Epithelial cell of prostate (primary cell): ENCODE measurements around the gene GET4.
"Not testable (repeated sequence)": the region's sequence is repeated elsewhere in the genome, so short reads cannot be mapped to it uniquely, and the experiment has no call there.

Experiments used
- DNase-seq: peaks from one replicate; pipeline ENCODE4 v3.0.0-alpha.2; 2011; ENCODE audit warnings: low read depth, low spot score
- H3K27ac ChIP-seq: fragments of 450-650 bp; 2 replicates; pipeline ENCODE4 v1.5.1; 2017; ENCODE audit warnings: mild to moderate bottlenecking

The GET4 gene

DNA sequence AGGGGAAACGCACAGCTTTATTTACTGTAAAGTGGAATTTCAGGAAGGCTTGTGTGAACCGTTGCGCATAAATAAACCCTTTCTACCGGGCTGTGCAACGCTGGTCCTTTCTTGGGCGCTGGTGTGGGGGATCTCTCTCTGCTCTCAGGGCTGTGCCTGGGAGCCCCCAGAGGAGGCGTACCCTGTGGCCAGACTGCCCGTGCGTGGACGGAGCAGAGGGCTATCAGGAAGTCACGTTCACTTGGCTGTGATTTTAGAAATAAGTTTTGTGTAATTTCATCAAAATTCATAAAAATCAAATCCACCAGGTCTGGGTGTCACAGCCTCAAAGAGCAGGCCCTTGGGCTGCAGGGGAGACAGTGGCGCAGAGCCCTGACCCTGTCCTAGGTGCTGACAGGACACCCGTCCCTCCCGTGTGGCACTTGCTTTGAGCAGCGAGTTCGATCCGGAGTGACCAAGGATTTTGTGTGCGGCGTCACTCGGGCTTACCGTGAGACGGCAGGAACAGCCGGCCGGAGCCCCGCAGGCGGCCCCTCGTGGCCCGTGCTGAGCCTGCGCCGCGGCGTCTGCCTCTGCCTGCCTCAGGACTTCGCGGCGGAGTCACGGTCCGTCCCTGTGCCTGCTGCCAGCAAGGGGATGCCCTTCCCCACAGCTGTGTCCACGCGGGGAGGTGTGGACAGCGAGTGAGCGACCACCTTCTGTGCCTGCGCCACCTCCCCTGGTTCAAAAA, 20.2 kb downstream of the GET4 start:
- H3K27ac ChIP-seq, result no peak overlapping the region
- no peak for DNase-seq

- no peak overlapping the region for H3K27ac ChIP-seq
- no peak for DNase-seq
These were observed 20.7 kb downstream of the GET4 start for GRCh38 chr7:897086-897485.

DNA sequence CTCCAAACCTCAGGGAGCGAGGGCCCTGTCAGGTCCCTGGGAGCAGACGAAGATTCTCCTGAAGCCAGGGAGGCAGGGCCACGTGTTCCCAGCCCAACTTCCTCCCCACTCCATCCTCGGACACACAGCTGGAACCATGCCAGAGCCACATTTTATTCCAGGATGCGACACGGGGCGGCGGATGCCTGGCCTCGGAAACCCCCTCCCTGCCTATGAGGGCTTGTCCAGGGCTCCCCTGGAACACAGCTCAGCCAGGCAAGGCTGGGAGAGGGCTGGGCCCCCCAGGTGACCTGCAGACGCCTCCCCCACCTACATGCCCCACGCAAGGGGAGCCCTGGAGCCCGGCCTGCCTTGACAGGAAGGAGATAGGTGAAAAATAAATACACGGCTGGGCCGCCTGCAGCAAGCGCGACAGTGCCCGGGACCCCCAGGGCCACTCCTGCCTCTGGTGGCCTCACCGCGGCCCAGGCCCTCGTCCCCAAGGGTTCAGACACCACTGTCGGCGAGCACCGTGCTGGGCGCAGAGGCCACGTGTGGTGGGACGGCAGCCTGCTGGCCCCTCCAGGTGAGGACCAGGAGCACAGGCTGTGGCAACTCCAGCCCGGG, 21.5 kb downstream of the GET4 start:
- no peak for DNase-seq
- H3K27ac ChIP-seq, result no peak overlapping the region

- H3K27ac ChIP-seq, result no peak overlapping the region
- no peak for DNase-seq
These were observed 22.1 kb downstream of the GET4 start for GRCh38 chr7:898460-898854.

GRCh38 chr7:898855-899681, 22.7 kb downstream of the GET4 start:
- H3K27ac ChIP-seq, result no peak overlapping the region
- DNase-seq, result no peak

DNA sequence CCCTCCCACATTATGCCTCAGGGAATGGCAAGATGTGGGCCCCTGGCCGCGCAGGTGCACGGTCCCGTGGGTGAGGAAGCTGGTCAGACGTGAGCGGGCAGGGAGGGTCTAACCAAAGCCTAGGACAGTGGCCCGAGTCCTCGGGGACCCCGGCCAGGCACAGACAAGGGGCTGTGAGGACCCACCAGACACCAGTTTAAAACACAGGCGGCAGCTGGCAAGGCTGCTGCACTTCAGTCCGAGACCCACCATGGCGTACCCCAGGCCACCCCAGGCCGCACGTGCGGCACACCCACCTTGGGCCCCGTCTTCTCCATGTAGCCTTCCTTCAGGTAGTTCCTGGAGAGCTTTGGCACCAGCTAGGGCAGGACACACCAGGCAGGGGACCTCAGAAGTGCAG, 23.5 kb downstream of the GET4 start:
- no peak for DNase-seq
- H3K27ac ChIP-seq, result no peak overlapping the region

GRCh38 chr7:900331-901040, 24.1 kb downstream of the GET4 start:
- no peak for DNase-seq
- H3K27ac ChIP-seq, result no peak overlapping the region

GRCh38 chr7:901041-901387, 24.7 kb downstream of the GET4 start:
- no peak overlapping the region for H3K27ac ChIP-seq
- no peak for DNase-seq

GRCh38 chr7:901388-902154, 25.2 kb downstream of the GET4 start:
- no peak for DNase-seq
- no peak overlapping the region for H3K27ac ChIP-seq

DNA sequence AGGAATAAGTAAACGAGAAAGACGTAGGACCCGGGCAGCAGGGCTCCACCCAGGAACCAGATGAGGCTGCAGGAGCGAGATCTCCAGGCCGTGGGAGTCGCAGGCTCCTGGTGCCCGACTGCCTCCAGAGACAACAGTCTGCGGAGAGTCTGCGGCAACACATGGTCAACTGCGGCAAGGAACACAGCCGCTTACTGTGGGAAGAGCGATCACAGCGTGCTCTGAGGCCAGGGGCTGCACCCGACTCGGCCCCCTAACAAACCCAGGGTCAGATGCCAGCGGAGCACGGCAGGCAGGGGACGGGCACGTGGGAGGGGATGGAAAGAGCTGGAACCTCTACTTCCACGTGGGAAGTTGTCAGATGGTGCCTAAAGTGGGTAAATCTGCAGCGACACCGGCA, 26.6 kb downstream of the GET4 start:
- DNase-seq, result no peak

GRCh38 chr7:903921-904755, 27.8 kb downstream of the GET4 start:
- no peak overlapping the region for H3K27ac ChIP-seq
- DNase-seq, result no peak

More for the DNA sequence above, 26.6 kb downstream of the GET4 start:
- no peak overlapping the region for H3K27ac ChIP-seq

DNA sequence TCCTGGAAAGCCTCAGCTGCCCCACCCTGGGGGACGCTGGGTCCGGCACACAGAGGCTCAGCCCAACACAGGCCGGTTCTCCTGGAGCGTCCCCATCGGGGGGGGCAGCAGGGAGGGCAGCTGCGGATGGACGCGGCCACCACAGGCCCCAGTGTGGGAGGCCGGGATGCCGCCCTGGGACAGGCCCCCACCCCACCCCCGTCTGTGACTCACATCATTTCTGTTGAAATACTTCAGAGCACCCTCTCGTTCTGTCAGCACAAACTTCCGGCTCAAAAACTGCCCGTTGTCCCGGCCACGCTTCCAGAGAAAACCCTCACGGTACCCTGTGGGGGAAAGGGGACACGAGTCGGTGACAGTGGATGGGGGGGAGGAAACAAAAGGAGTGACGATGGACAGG, 28.5 kb downstream of the GET4 start:
- no peak for DNase-seq
- no peak overlapping the region for H3K27ac ChIP-seq

DNA sequence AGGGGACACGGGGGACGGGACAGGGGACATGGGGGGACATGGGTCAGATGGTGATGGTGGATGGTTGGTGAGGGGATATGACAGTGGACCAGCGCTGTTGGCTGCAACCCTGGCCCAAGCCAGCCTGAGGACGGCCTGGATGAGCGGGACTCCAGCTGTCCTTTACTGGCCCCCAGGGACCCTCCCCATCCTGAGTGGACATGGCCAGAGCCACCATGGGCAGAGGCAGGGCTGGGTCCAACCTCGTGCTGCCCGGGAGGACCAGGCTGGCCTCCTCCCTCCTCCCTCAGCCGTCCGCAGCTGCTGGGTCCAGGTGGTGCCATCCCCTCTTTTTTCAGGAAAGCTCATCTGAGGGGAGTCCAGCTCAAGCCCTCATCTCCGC, 30.4 kb downstream of the GET4 start:
- DNase-seq, result no peak
- no peak overlapping the region for H3K27ac ChIP-seq

DNA sequence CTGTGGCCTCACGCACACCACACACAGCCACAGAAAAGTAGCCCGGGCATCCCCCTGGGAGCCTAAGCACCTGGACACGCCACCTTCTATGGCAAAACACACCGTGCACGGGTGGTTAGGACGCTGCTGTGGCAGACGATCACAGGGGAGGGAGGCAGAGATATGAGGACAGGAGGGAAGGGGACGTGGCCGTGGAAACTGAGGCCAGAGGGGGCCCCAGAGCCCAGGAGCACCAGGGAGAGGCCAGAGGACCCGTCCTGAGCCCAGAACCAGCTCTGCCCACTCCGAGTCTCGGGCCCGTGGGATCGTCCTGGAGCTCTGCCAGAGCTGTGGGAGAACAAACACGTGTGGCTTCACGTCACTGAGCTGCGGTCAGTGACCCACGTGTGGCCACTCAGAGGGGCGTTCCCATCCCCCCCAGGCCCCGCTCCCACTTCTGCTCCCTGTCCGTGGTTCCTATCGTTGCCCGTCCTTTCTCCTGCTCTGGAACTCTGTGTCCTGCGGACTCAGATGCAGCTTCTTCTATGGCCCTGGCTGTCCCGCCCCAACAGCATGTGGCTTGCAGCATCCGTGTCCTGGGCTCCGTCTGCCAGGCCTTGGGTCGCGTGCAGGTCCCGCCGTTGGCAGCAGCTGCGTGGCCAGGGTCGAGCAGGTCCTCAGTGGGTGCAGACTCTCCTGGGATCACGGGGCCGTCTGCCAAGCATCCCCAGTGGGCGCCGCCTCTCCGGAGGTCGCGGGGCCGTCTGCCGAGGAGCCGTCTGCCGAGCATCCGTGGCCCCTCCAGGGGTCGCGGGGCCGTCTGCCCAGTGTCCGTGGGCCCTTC, 31.0 kb downstream of the GET4 start:
- H3K27ac ChIP-seq, result no peak overlapping the region
- no peak for DNase-seq

GRCh38 chr7:908159-908581, 31.8 kb downstream of the GET4 start:
- no peak for DNase-seq

DNA sequence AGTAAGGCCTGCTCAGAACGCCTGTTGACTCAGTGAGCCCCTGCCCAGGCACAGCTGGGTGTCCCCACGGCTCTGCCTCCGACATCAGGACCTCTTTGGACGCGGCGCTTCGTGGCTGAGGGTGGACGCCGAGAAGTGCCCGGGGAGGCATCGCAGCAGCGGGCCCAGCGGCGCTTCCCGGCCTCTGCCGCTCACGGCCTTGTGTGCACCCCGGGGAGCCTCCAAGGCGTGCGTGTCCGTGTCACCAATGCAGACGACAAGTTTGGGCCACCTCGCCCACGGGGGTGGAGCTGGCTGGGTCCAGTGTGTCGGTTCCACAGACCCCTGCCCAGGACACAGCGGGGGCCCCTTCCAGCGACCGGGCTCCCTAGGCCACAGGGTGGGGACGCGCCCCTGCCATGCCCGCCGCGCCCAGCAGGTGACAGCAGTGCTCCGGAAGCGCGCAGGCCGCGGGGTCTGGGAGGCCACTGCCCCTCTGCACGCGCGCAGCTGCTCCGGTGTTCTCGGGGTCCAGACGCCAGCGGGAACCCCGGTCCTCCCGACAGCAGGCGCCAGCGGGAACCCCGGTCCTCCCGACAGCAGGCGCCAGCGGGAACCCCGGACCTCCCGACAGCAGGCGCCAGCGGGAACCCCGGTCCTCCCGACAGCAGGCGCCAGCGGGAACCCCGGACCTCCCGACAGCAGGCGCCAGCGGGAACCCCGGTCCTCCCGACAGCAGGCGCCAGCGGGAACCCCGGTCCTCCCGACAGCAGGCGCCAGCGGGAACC, 32.4 kb downstream of the GET4 start:
- H3K27ac ChIP-seq, DNase-seq: not testable (repeated sequence)

More at GRCh38 chr7:908159-908581, 31.8 kb downstream of the GET4 start:
- H3K27ac ChIP-seq, result no peak overlapping the region
